GM12878 (cell line): ENCODE data around the gene PLCG2. TPM values are rescaled to one million over a fixed set of nuclear protein-coding genes. Genes with fewer than 3 reads are reported as not detected.

Experiments used
- ATF2 ChIP-seq: IDR thresholded peaks from 2 replicates; pipeline ENCODE4 v1.6.1; 2012; ENCODE audit warnings: low read length, inconsistent platforms
- BHLHE40 ChIP-seq, 2 experiments: fragments of 450-650 bp in 1 of 2; IDR thresholded peaks; 2 replicates each; pipeline ENCODE4 v1.6.1; 2011 to 2017; ENCODE audit warnings: low read depth in 2 of 2, borderline replicate concordance in 1 of 2, improper control_type of control experiment in 1 of 2, low read length in 1 of 2, mild to moderate bottlenecking in 1 of 2
- CBFB ChIP-seq: IDR thresholded peaks from 2 replicates; pipeline ENCODE4 v1.6.1; 2016; ENCODE audit warnings: antibody characterized with exemption, low read depth
- CHD4 ChIP-seq: fragments of 200-600 bp; sonication (generic); IDR thresholded peaks from 2 replicates; pipeline ENCODE4 v1.6.1; 2016; ENCODE audit warnings: mild to moderate bottlenecking
- CREB1 ChIP-seq: IDR thresholded peaks from 2 replicates; pipeline ENCODE4 v1.6.1; 2012; ENCODE audit warnings: low read depth, mild to moderate bottlenecking, inconsistent platforms
- E4F1 ChIP-seq: fragments of 450-650 bp; IDR thresholded peaks from 2 replicates; pipeline ENCODE4 v1.6.1; 2018; ENCODE audit warnings: borderline replicate concordance, mild to moderate bottlenecking; ENCODE audit not compliant: partially characterized antibody
- EP300 ChIP-seq, 2 experiments: fragments of 150-350 bp in 1 of 2; IDR thresholded peaks; 2 replicates each; pipeline ENCODE4 v1.6.1; 2011 to 2012; ENCODE audit warnings: low read depth in 2 of 2, low read length in 2 of 2, borderline replicate concordance in 1 of 2, improper control_type of control experiment in 1 of 2, inconsistent platforms in 1 of 2; ENCODE audit not compliant: control insufficient read depth in 1 of 2
- FOXM1 ChIP-seq: IDR thresholded peaks from 2 replicates; pipeline ENCODE4 v1.6.1; 2012; ENCODE audit warnings: low read depth, mild to moderate bottlenecking, inconsistent platforms, low read length, moderate library complexity
- HCFC1 ChIP-seq: fragments of 150-350 bp; IDR thresholded peaks from 2 replicates; pipeline ENCODE4 v1.6.1; 2014; ENCODE audit warnings: low read length
- IRF4 ChIP-seq: IDR thresholded peaks from 2 replicates; pipeline ENCODE4 v1.6.1; 2011; ENCODE audit warnings: low read depth, low read length
- JUND ChIP-seq: IDR thresholded peaks from 2 replicates; pipeline ENCODE4 v1.6.1; 2012; ENCODE audit warnings: low read depth, mild to moderate bottlenecking, low read length, improper control_type of control experiment, moderate library complexity
- LARP7 ChIP-seq: fragments of 450-650 bp; IDR thresholded peaks from 2 replicates; pipeline ENCODE4 v1.6.1; 2017; ENCODE audit warnings: mild to moderate bottlenecking
- MAX ChIP-seq: IDR thresholded peaks from 2 replicates; pipeline ENCODE4 v1.6.1; 2012; ENCODE audit warnings: low read depth, low read length, improper control_type of control experiment
- MYB ChIP-seq: fragments of 150-350 bp; IDR thresholded peaks from 2 replicates; pipeline ENCODE4 v1.6.1; 2014; ENCODE audit warnings: mild to moderate bottlenecking, low read depth, low read length, borderline replicate concordance
- PKNOX1 ChIP-seq: fragments of 450-650 bp; IDR thresholded peaks from 2 replicates; pipeline ENCODE4 v1.6.1; 2016; ENCODE audit warnings: mild to moderate bottlenecking
- RELA ChIP-seq: fragments of 450-650 bp; IDR thresholded peaks from 2 replicates; pipeline ENCODE4 v1.8.0; 2014; ENCODE audit warnings: borderline replicate concordance; ENCODE audit not compliant: partially characterized antibody
- RELB ChIP-seq: fragments of 450-650 bp; IDR thresholded peaks from 2 replicates; pipeline ENCODE4 v1.6.1; 2017; ENCODE audit warnings: low read depth, mild to moderate bottlenecking, moderate library complexity
- SMAD1 ChIP-seq: fragments of 450-650 bp; IDR thresholded peaks from 2 replicates; pipeline ENCODE4 v1.6.1; 2018; ENCODE audit warnings: mild to moderate bottlenecking, low read depth; ENCODE audit not compliant: partially characterized antibody
- SMC3 ChIP-seq: IDR thresholded peaks from 2 replicates; pipeline ENCODE4 v1.6.1; 2011; ENCODE audit warnings: low read length, improper control_type of control experiment, borderline replicate concordance
- TCF3 ChIP-seq: IDR thresholded peaks from 2 replicates; pipeline ENCODE4 v1.6.1; 2012; ENCODE audit warnings: low read depth, mild to moderate bottlenecking, low read length, borderline replicate concordance; ENCODE audit not compliant: insufficient read depth
- USF1 ChIP-seq: IDR thresholded peaks from 2 replicates; pipeline ENCODE4 v1.6.1; 2011; ENCODE audit warnings: borderline replicate concordance, low read depth, mild to moderate bottlenecking, moderate library complexity, mixed read lengths, low read length; ENCODE audit not compliant: insufficient read depth; ENCODE audit errors: extremely low read length
- ZSCAN29 ChIP-seq: fragments of 450-650 bp; IDR thresholded peaks from 2 replicates; pipeline ENCODE4 v1.6.1; 2017; ENCODE audit warnings: mild to moderate bottlenecking, moderate library complexity
- polyA plus RNA-seq, 11 experiments: library from polyadenylated mRNA; depleted of rRNA in 4 of 11; unstranded in 6 of 11; stranded (reverse) in 5 of 11; fragments of >200 nt; fragmentation: Nextera tagmentation in 4 of 11; fragmentation: Illumina TruSeq in 1 of 11; extraction: Ambion mirVana in 4 of 11; extraction: Trizol in 1 of 11; gene quantifications; 1 replicate in 1 of 11; 2 replicates in 10 of 11; pipeline versions ENCODE4 v1.2.1 to v1.2.3, GENCODE V29; 2011 to 2016; ENCODE audit warnings: inconsistent platforms in 2 of 11, missing spikeins in 2 of 11, low read depth in 1 of 11
- total RNA-seq, 4 experiments: library from RNA; depleted of rRNA in 3 of 4; stranded (reverse); fragments of >200 nt in 3 of 4; fragmentation: Illumina TruSeq in 1 of 4; extraction: Trizol in 1 of 4; gene quantifications; 2 replicates each; pipeline versions ENCODE4 v1.2.1 to v1.2.3, GENCODE V29; 2013 to 2021

The PLCG2 gene
- total and polyA plus RNA-seq, 10 of the 15 experiments (the other 5 are each of a cell fraction or from before 2014, with no cell fraction given): 47.6 to 256 (median 149) TPM

- TF ChIP-seq TCF3 (peak; percentile 98), E4F1 (no peak), CREB1 (no peak; the same call in 1 of the 2 replicates), CBFB (no peak), EP300 (IDR thresholded peaks at IDR 0.05; ENCODE audit: borderline replicate concordance in 1 of 2, control insufficient read depth in 1 of 2, low read depth in 2 of 2, low read length in 2 of 2) (peak in 1 of 2 experiments; percentile 45; a peak in 1 of 4 replicates), LARP7 (no peak), SMC3 (no peak), ZSCAN29 (no peak), MYB (no peak), BHLHE40 (IDR thresholded peaks at IDR 0.05; ENCODE audit: borderline replicate concordance in 1 of 2, low read depth in 2 of 2, low read length in 1 of 2) (peak; percentile 12 to 40; a peak in 1 of 4 replicates), ATF2 (no peak), JUND (no peak), SMAD1 (no peak), RELB (no peak), MAX (no peak), RELA (no peak), PKNOX1 (no peak), IRF4 (peak; percentile 75), CHD4 (no peak), FOXM1 (no peak), USF1 (no peak), HCFC1 (no peak)
These were observed 57.4 kb downstream of the PLCG2 start (continued) for GRCh38 chr16:81836279-81837054.
